NCI-H2196 (cell line): ENCODE measurements around the gene CDHR2.
"Not testable (repeated sequence)": the region's sequence is repeated elsewhere in the genome, so short reads cannot be mapped to it uniquely, and the experiment has no call there.

Experiments
- DNase-seq: peaks from one replicate; lab custom pipeline; 2025; ENCODE audit not compliant: unreplicated experiment; lab: John Stamatoyannopoulos, UW

CDHR2 gene

DNA sequence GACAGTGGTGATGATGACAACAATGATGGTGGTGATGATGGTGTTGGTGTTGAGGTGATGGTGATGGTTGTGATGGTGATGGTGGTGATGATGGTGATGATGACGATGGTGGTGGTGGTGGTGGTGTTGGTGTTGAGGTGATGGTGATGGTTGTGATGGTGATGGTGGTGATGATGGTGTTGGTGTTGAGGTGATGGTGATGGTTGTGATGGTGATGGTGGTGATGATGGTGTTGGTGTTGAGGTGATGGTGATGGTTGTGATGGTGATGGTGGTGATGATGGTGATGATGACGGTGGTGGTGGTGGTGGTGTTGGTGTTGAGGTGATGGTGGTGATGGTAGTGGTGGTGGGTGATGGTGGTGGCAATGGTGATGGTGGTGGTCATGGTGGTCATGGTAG is 42.5 kb downstream of the CDHR2 start:
- not testable (repeated sequence) for DNase-seq

DNA sequence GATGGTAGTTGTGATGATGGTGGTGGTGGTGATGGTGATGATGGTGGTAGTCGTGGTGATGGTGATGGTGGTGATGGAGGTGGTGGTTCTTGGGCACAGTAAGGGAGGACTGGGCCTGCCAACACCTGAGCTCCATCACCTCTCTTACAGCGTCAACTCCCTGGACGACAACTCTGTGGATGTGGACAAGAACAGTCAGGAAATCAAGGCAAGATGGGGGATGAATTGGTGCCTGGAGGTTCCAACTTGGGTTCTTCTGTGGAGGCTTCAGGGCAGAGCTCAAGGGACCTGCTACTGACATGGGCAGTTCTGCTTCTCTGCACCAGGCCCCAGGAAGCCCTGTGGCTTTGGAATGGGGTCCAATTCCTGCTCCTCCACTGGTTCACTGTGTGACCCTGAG is 43.4 kb downstream of the CDHR2 start:
- DNase-seq = no peak

DNA sequence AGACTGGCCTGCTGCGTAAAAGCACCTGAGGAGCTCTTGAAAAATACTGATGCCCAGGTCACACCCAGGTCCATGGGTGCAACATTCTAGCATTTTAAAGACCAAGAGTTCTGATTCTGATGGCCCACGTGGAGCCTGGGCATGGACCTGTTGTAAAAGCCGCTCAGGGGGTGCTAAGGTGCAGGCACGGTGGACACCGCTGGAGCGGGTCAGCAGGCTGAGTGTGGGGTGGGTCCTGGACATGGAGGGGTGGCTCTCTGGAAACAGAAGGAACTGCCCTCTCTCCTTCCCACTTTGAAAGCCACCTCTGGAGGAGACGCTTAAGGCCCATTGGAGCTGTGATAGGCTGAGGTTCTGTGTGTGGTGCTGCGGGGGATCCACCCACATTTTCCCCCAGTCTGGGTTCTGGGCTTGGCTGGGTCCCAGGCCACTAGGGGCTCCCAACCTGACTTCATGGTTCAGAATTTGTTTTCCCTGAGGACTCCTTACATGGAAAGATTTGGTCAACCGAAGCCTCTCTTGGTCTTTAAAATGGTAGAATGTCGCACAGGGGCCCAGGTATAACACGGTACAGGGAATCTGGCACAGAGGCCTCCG is 44.2 kb downstream of the CDHR2 start:
- no peak for DNase-seq

DNA sequence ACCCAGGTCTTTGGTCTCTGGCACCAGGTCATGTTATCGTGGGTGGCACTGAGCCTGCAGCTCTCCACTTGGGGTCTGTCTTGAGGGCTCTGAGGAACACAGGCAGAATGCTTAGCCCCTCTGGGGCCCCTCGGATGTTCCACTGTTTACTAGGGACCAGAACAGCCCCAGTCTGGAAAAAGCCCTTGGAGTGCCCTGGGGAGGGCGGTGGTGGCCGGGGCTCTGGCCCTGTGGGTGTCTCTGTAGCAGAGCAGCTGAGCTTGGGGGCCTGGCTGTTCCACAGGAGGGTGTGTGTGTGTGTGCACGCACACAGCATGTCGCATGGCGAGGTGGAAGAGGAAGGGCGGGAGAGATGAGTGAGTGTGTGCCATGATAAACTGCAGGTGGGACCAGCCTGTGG is 45.4 kb downstream of the CDHR2 start:
- no peak for DNase-seq

DNA sequence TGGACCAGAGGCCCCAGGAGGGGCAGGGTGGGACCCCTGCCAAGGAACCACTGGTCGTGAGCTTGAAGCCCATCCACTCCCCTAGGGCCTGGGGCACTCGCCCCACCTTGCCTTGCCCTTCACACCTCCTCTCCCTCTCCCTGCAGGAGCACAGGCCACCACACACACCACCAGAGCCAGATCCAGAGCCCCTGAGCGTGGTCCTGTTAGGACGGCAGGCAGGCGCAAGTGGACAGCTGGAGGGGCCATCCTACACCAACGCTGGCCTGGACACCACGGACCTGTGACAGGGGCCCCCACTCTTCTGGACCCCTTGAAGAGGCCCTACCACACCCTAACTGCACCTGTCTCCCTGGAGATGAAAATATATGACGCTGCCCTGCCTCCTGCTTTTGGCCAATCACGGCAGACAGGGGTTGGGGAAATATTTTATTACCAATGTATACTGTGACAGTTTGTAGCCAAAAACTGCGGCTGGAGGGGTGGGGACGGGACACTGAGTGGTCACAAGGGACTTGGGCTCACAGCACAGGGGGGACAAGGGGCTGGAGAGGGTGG is 46.3 kb downstream of the CDHR2 start:
- no peak for DNase-seq

DNA sequence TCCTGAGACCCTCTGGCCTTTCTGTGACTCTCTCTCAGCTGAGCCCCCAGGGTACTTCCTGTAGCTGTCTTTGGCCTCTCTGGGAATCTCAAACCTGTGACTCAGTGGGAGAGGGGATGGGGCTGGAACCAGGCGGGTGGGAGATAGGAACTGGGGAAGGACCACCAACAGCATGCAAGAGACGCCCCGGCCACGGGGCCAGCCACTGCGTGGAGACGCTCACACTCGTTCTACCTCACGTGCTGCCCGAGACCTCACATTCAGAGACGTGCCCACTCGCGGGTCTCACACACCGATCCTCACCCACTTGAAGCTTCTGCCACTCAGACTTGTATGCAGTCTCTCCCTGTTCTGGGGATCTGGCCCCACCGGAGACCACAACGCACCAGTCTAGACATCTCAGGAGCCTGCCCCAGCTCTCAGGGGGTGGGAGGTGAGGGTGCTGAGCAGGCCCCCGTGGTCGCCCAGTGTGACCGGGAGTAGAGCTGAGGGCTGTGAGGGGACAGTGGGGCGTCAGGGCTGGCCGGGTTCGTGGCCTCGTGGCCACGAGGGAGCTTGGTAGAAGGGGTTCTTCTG is 47.0 kb downstream of the CDHR2 start:
- DNase-seq = no peak

DNA sequence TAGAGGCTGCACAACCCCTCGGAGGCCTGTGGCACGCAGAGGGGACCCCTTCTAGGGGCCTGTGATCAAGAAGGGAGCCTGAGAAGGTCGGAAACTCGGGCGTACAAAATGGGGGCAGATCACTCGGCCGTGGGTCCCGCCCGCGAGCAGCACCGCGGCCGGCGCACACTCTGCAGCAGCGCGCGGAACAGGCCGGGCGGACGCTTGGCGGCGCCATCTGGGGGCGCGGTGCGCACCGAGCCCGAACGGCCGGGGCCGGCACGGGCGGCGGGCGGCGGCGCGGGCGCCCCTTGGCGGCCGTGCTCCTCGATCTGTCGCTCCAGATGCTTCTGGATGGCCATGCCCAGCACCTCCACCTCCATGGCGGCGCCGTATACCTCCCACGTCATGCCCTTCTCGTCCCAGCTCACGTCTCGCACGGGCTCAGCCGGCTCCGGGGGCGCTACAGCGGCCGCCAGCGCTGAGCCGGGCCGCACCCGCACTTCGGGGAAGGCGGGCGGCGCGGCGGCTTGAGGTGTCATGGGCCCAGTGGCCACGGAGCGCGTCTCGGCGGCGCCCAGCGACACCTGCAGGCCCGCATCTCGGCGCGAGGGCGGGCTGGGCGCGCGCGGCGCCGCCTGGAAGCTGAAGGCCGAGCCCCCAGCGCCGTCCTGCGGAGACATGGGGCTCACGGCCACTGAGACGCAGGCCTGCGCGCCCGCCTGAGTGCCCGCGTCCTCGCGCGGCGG is 47.7 kb downstream of the CDHR2 start:
- no peak for DNase-seq

DNA sequence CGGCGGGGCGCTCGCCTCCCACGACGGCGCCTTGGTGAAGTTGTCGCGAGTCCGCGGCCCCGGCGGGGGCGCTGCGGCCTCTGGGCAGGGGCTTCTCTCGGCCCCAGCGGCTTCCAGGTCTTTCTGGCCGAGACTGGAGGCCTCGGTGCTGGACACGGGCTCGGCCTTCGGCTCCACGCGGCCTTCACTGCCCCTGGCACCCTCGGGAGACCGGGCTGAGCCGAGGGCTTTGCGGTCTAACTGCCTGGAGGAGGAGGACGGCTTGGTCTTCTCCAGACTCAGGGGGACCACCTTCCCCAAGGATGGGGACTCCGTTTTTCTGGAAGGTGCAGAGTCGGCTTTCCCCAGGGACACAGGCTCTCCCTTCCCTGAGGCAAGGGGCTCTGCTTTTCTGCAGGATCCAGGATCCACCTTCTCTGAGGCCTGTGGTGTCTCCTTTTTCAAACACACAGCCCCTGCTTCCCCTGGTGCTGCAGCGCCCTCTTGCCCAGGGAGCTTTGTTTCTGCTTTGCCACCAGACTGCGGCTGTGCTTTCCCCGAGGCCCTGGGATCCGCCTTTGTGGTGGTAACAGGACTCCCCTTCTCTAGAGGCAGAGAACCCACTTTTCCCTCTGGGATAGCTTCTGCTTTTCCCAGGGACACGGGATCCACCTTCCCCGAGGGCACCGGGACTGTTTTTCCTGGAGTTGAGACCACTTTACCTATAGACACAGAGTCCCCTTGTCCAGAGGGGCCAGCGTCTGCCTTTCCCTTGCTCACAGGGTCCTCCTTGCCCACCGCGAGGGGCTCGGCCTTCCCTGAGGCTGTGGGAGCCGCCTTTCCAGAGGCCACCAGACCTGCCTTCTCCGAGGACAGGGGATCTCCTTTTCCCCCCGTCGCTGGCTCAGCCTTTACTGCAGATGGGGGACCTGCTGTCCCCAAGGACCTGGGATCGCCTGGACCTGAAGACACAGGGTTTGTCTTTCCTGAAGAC is 48.6 kb downstream of the CDHR2 start:
- no peak for DNase-seq

DNA sequence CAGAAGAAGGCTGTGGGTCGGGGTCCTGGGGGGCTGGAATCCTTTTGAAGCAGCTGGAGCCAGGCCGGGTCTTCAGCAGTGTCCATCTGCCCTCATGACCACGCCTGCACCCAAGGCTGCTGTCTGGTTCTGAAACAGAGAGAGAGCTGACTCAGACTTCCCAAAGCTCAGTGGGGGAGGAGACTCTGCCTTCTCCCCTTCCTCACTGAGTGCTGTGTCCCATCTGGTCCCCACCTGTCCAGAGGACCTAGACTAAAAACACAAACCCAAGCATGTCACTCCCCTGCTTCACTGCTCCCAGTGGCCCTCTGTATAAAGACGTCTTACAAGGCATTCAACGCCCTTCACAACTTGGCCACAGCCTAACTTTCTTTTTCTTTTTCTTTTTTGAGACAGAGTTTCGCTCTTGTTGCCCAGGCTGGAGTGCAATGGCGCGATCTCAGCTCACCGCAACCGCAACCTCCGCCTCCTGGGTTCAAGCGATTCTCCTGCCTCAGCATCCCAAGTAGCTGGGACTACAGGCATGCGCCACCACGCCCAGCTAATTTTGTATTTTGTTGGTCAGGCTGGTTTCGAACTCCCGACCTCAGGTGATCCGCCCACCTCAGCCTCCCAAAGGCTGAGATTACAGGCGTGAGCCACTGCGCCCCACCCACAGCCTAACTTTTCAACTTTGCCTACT is 50.7 kb downstream of the CDHR2 start:
- DNase-seq = not testable (repeated sequence)

DNA sequence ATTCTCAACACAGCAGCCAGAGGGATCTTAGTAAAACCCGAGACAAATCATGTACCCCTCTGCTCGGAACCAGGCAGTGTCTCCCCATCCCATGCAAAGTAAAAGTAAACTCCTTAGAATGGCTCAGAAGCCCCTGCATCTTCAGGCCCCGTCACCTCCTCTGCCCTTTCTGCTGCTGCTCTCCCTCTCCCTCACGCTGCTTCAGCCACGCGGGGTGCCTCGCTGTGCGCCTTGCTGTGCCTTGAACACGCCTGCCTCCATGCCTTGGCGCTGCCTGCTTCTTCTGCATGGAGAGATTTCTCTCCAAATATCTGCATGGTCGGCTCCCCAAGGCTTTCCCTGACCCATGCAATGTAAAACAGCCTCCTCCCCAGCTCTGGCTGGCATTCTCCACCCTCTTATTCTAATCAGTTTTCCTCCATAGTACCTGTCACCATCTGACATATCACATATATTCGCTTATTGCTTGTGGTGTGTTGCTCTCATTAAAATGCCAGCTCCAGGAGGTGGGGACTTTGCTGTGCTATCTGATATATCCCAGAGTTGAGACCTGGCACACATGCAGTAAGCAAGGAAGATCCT is 52.9 kb downstream of the CDHR2 start:
- DNase-seq = no peak

DNA sequence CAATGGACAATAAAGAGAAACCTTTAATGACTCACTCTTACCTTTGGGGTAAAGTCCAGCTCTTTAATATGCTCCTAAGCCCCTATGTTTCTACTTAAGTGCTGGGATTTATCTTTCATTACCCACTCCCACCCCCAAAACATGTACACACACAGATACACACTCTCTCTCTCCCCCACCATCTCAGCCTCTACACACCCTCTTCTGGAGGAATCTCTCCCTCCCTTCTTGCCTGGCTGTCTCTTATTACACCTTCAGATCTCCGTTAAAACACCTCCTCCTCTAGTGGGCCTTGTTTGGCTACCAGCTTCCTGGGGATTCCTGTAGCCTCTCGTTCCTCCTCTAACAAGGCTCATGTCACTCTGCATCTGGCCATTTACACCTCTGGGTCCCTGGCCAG is 53.9 kb downstream of the CDHR2 start:
- no peak for DNase-seq

DNA sequence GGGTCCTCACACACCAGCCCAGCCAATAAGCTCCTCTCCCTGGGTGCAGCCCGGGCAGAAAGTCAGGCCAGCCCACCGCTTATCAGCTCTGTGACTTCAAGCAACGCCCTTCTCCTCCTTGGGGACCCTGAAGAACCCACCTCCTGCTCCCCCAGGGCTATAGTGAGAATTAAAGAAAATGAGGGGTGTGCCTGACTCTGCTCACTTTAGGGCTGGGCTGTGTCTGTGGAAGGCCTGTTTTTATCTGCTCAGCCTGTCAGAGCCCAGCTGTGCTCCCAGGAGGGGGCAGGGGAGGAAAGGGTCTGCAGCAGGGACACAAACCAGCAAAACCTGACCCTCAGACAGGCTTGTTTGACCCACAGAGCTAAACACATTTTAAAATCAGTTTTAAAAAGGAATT is 56.9 kb downstream of the CDHR2 start:
- no peak for DNase-seq

DNA sequence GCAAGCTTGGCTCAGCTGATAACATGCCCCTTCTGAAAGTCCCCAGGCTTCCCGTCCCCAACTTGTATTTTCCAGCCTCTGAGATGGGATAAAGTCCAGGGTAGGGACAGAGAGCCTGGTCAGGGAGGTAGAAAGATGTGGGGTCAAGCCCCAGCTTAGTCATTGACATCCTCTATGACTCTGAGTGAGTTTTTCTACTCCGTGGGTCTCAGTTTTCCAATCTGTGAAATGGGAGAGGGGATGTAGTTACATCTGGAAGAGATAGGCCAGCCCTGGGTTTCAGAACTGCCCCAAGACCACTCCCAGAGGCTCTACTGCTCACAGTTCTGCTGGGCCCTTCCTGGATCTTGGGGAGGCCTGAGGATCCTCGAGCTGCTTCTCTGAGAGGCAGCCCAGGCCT is 57.7 kb downstream of the CDHR2 start:
- DNase-seq = no peak

DNA sequence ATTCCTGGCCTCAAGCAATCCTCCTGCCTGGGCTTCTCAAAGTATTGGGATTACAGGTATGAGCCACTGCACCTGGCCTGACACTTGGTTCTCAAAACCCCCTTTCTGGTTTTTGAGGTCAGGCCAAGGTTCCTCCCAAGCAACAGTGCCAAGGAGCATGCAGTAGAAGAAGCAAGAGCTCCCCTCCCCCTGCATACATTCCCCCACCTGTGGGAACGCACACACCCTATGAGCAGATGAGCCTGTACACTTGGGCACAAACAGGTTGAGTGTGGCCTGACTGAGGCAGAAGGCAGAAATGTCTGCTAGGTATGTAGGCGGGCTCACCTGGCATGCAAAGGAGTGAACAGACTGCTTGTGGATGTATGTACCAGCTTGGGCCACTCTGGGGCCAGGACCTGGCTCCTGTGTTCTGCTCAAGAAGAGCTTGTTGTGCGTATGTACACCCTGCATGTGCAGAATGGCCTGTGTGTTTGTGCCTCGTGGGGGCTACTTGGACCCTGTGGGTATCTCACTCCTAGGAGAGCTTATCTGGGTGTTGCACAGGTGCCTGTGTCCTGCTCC is 59.1 kb downstream of the CDHR2 start:
- no peak for DNase-seq

DNA sequence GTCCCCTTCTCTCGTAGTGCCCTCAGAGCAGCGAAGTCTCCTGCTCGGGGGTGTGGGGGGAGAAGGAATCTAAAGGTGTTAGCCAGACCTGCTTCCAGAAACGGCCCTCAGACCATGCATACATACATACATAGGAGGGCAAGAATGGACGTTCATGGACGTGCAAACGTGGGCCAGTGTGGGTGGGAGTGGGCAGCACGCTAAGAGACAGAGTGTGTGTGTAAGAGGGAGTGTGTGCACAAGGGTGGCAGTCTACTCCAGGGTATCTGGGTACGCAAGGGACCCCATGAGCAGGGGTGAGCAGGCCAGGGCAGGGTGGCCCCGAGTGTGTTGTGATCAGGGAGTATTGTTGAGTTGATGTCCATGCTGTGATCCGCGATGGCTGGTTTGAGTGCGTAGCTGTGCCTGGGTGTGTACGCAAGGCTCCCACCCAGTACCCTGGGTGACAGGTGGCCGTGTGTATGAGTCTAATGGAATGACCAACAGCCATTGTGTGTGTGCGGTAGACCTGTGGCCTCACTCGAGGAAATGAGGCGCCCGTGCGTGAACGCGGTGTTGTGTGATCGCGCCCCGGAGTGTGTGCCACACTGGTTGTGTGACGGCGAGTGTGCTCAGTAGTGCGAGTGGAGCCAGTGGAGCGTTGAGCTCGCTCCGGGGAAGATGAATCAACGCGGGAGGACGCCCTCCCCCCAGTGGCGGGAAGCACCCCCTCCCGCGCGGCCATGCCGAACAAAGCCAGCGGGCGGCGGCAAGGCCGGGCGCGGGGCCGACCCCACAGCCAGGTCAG is 60.0 kb downstream of the CDHR2 start:
- DNase-seq = peak; percentile 25

DNA sequence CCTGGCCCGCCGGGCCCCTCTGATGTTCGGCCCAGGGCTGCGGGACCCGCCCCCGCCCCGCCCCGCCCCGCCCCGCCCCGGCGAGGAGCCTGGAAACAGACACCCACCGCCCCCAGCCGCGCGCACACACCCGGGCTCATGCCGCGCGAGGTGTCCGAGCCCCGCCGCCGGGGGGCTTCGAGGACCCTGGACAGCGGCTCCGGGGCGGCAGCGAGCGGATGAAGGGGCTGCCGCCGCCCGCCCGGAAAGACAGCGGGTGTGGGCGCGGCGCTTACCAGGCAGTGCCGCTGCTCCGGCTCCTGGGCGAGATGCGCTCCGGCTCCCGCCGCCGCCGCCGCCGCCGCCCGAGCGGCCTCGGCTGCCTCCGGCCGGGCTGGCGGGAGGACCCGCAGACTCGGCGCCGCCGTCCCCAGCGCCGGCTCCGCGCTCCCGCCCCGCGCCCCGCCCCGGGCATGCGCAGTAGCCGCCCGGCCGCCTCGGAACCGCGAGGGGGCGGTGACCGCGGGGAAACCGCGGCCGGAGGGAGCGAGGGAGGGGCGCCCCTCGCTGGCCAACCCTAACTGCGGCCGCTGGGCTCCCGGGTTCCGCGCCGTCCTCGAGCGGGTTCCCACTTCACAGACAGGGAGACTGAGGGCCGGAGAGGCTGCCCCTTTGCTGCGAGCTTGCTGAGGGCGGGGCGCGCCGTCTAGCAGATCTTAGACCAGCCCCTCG is 60.7 kb downstream of the CDHR2 start, which contains the start of gene GPRIN1:
TSS of gene GPRIN1 (minus strand) at position 433 of the 711 bp plus-strand sequence. CDS start 10,322 bp downstream, outside the sequence.
- peak; percentile 90 for DNase-seq

DNA sequence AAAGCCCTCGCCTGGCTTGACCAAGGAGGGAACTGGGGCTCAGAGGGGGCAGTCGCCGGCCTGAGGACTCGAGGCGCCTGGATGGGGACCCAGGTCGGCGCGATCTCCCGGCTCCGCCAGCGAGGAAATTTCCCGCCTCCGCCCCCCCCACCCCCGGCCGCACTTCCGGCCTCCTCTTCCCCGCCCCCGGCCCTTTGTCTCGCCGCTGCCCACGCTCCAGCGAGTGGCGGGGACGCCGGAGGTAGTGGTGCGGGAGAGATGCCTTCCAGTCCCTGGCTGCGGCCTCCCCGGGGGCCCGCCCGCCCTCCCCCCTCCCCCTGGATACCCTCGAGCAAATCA is 61.3 kb downstream of the CDHR2 start:
- peak; percentile 35 for DNase-seq

DNA sequence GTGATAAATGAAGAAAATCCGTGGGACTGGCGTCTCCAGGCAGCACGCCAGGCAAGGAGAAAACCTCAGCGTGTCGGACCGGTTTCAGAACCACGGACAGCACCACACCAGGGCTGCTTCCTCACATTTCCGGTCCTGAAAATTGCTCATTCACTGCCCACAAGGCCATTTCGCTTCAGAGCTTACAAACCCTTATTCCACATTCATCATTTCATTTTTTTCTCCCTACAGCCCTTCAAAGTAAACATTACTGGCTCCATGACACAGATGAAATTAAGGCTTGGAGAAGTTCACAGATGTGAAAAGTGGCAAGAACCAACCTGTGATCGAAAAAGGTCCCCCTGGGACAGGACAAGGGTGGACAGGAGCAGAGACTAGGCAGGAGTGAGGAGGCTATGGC is 62.3 kb downstream of the CDHR2 start:
- no peak for DNase-seq
